GM21526 (cell line): ENCODE results near the gene P2RY1.
"Not testable (repeated sequence)": the region's sequence is repeated elsewhere in the genome, so short reads cannot be mapped to it uniquely, and the experiment has no call there.

Source experiments
- ATAC-seq: cut with Tn5 transposase; IDR thresholded peaks from one replicate; pipeline ENCODE4 v1.9.1; 2021; ENCODE audit warnings: moderate library complexity; ENCODE audit not compliant: unreplicated experiment, low FRiP score

P2RY1 gene

GRCh38 chr3:152836269-152836668 is 1.3 kb downstream of the P2RY1 start:
- ATAC-seq = no peak

GRCh38 chr3:152839511-152839910 is 4.6 kb downstream of the P2RY1 start:
- ATAC-seq = no peak

- ATAC-seq = no peak
These were observed 6.2 kb downstream of the P2RY1 start for GRCh38 chr3:152841131-152841530.

- no peak for ATAC-seq
These were observed 7.5 kb downstream of the P2RY1 start for GRCh38 chr3:152842413-152842812.

GRCh38 chr3:152843955-152844354 is 9.0 kb downstream of the P2RY1 start:
- no peak for ATAC-seq

GRCh38 chr3:152846572-152847202 is 11.8 kb downstream of the P2RY1 start:
- not testable (repeated sequence) for ATAC-seq

GRCh38 chr3:152847599-152847998 is 12.7 kb downstream of the P2RY1 start:
- ATAC-seq = not testable (repeated sequence)

GRCh38 chr3:152849996-152850578 is 15.2 kb downstream of the P2RY1 start:
- no peak for ATAC-seq

- no peak for ATAC-seq
These were observed 18.3 kb downstream of the P2RY1 start for GRCh38 chr3:152853196-152853595.

GRCh38 chr3:152857082-152857481 is 22.2 kb downstream of the P2RY1 start:
- ATAC-seq = no peak

- ATAC-seq = no peak
These were observed 23.4 kb downstream of the P2RY1 start for GRCh38 chr3:152858170-152858800.

GRCh38 chr3:152860736-152861135 is 25.8 kb downstream of the P2RY1 start:
- no peak for ATAC-seq

GRCh38 chr3:152865668-152866245 is 30.8 kb downstream of the P2RY1 start:
- ATAC-seq = no peak

GRCh38 chr3:152870027-152870426 is 35.1 kb downstream of the P2RY1 start:
- no peak for ATAC-seq

GRCh38 chr3:152873314-152873713 is 38.4 kb downstream of the P2RY1 start:
- not testable (repeated sequence) for ATAC-seq

- ATAC-seq = no peak
These were observed 40.2 kb downstream of the P2RY1 start for GRCh38 chr3:152874896-152875749.

GRCh38 chr3:152879130-152879789 is 44.3 kb downstream of the P2RY1 start:
- ATAC-seq = no peak

GRCh38 chr3:152879790-152880174 is 44.9 kb downstream of the P2RY1 start:
- ATAC-seq = no peak

- no peak for ATAC-seq
These were observed 50.1 kb downstream of the P2RY1 start for GRCh38 chr3:152885076-152885475.
